CD4-positive, alpha-beta memory T cell (primary cell): ENCODE measurements around the gene WDR45B. TPM values are rescaled to one million over a fixed set of nuclear protein-coding genes. Genes with fewer than 3 reads are reported as not detected.
"Not testable (repeated sequence)": the region's sequence is repeated elsewhere in the genome, so short reads cannot be mapped to it uniquely, and the experiment has no call there.

Source experiments
- CTCF ChIA-PET: fragments of 350-600 bp; sonication (Branson Sonifier 250); formaldehyde crosslinking; loops from one replicate; lab custom pipeline; 2021; ENCODE audit warnings: inconsistent platforms; ENCODE audit not compliant: partially characterized antibody; lab: Charles Lee
- POLR2A ChIA-PET: fragments of 350-600 bp; sonication (Branson Sonifier 250); formaldehyde crosslinking; loops from one replicate; lab custom pipeline; 2021; ENCODE audit not compliant: partially characterized antibody; lab: Charles Lee
- DNase-seq, 5 donors: peaks; one replicate each; pipeline versions ENCODE4 v3.0.0 to v3.0.0-alpha.2; 2020 to 2022; ENCODE audit warnings: mixed read lengths in 1 of 5
- H3K27ac ChIP-seq: one replicate; pipeline ENCODE4 v1.7.0; 2013; ENCODE audit warnings: low read depth, low read length
- H3K27me3 ChIP-seq: 2 replicates; pipeline ENCODE4 v1.7.0; 2013; ENCODE audit warnings: mild to moderate bottlenecking, low read length, moderate library complexity; ENCODE audit not compliant: insufficient read depth
- H3K36me3 ChIP-seq: 2 replicates; pipeline ENCODE4 v1.7.0; 2013; ENCODE audit warnings: mild to moderate bottlenecking, low read length, moderate library complexity; ENCODE audit not compliant: insufficient read depth
- H3K4me1 ChIP-seq: 2 replicates; pipeline ENCODE4 v1.7.0; 2013; ENCODE audit warnings: mild to moderate bottlenecking, low read length, moderate library complexity; ENCODE audit not compliant: insufficient read depth
- H3K4me3 ChIP-seq, 2 donors: one replicate each; pipeline ENCODE4 v1.7.0; 2013; ENCODE audit warnings: low read length in 2 of 2, mild to moderate bottlenecking in 1 of 2
- H3K9me3 ChIP-seq, 2 donors: one replicate each; pipeline ENCODE4 v1.7.0; 2013; ENCODE audit warnings: low read length in 2 of 2, control low read depth in 1 of 2; ENCODE audit not compliant: control insufficient read depth in 1 of 2
- H3K27ac Mint-ChIP-seq, 7 donors: one replicate each; pipeline ENCODE4 v1.8.0; 2020 to 2021; ENCODE audit warnings: mixed read lengths in 7 of 7, mild to moderate bottlenecking in 6 of 7, inconsistent platforms in 3 of 7, moderate library complexity in 3 of 7
- H3K27me3 Mint-ChIP-seq, 2 donors: one replicate each; pipeline ENCODE4 v1.8.0; 2020 to 2021; ENCODE audit warnings: mixed read lengths in 2 of 2
- H3K36me3 Mint-ChIP-seq, 2 donors: one replicate each; pipeline ENCODE4 v1.8.0; 2020 to 2021; ENCODE audit warnings: mixed read lengths in 2 of 2, inconsistent platforms in 1 of 2, mild to moderate bottlenecking in 1 of 2
- H3K4me1 Mint-ChIP-seq, 4 donors: one replicate each; pipeline ENCODE4 v1.8.0; 2020 to 2021; ENCODE audit warnings: mixed read lengths in 4 of 4, mild to moderate bottlenecking in 1 of 4
- H3K4me3 Mint-ChIP-seq, 8 donors: one replicate each; pipeline ENCODE4 v1.8.0; 2020 to 2021; ENCODE audit warnings: mixed read lengths in 8 of 8, mild to moderate bottlenecking in 7 of 8, moderate library complexity in 6 of 8, inconsistent platforms in 3 of 8
- H3K9me3 Mint-ChIP-seq, 8 donors: one replicate each; pipeline ENCODE4 v1.8.0; 2020 to 2021; ENCODE audit warnings: mixed read lengths in 8 of 8, mild to moderate bottlenecking in 5 of 8, inconsistent platforms in 3 of 8, moderate library complexity in 1 of 8
- intact Hi-C: fragments of 100-400 bp; cut with micrococcal nuclease; formaldehyde crosslinking; loops from one replicate; pipeline ENCODE4 v1.15.1; 2023
- polyA plus RNA-seq, 2 donors: library from polyadenylated mRNA; unstranded; fragments of 300-500 nt; fragmentation: Illumina TruSeq; gene quantifications; one replicate each; pipeline ENCODE4 v1.2.3, GENCODE V29; 2021
- total RNA-seq, 2 experiments: library from RNA; stranded (reverse); gene quantifications; one replicate each; pipeline ENCODE4 v1.2.3, GENCODE V29; 2021

The WDR45B gene
- total and polyA plus RNA-seq, 4 experiments from 2014 or later, result 35.1 to 66.7 (median 57.3) TPM

DNA sequence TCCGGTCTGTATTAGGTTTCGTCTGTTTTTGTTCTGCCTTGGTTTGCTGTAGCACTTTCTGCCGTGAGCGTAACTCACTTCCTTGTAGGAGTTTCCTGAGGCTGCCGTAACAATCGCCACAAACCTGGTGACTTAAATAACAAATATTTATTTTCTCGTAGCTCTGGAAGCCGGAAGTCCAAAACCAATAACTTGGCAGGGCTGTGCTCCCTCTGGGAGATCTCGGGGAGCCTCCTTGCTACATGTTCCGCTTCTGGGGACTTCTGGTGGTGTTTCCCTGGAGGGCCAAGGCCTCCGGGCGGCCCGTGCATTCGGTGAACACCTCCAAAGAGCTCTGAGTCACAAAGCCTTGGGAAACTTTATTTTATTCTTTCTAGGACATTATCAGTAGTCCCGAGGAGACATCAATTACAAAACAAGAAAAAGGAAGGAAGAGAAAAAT is 6.8 kb upstream of the WDR45B start:
- H3K4me3 ChIP-seq, result no peak overlapping the region
- POLR2A ChIA-PET, result no interaction called here
- H3K27ac ChIP-seq, result no peak overlapping the region
- H3K4me1 Mint-ChIP-seq, result peaks cover 0 to 4% (median under 1%) of the 10 kb centered on the region in 4 donors
- CTCF ChIA-PET, result no interaction called here
- H3K27ac Mint-ChIP-seq, result peak overlapping the region in 1 of 7 donors; percentile 19
- no peaks in the 10 kb centered on the region for H3K9me3 Mint-ChIP-seq
- no peak overlapping the region for H3K4me3 Mint-ChIP-seq
- H3K27me3 ChIP-seq, result no peaks in the 10 kb centered on the region
- DNase-seq, result no peak
- intact Hi-C loops, result no loop called here
- H3K36me3 ChIP-seq, result no peaks in the 10 kb centered on the region
- no peaks in the 10 kb centered on the region for H3K9me3 ChIP-seq
- H3K27me3 Mint-ChIP-seq, result no peaks in the 10 kb centered on the region
- peaks cover 0 to 10% of the 10 kb centered on the region in 2 donors for H3K36me3 Mint-ChIP-seq
- no peaks in the 10 kb centered on the region for H3K4me1 ChIP-seq

DNA sequence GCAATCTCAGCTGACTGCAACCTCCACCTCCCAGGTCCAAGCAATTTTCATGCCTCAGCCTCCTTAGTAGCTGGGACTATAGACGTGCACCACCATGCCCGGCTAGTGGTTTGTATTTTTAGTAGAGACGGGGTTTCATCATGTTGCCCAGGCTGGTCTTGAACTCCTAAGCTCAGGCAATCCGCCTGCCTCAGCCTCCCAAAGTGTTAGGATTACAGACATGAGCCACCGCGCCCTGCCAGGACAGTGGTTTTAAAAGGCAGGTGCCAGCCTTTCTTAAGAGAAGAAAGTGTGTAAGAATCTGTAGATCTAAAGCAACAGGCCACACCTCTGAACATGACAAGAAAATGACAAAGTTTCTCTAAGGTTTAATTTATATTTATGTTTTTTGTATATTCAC is 6.4 kb upstream of the WDR45B start:
- peak overlapping the region in 1 of 7 donors; percentile 19 for H3K27ac Mint-ChIP-seq
- H3K36me3 ChIP-seq, POLR2A ChIA-PET, H3K27ac ChIP-seq, H3K4me1 ChIP-seq, intact Hi-C loops, H3K9me3 ChIP-seq, DNase-seq, H3K4me3 ChIP-seq, H3K4me3 Mint-ChIP-seq, H3K27me3 ChIP-seq, H3K36me3 Mint-ChIP-seq, H3K27me3 Mint-ChIP-seq, H3K4me1 Mint-ChIP-seq, H3K9me3 Mint-ChIP-seq, CTCF ChIA-PET: not testable (repeated sequence)

DNA sequence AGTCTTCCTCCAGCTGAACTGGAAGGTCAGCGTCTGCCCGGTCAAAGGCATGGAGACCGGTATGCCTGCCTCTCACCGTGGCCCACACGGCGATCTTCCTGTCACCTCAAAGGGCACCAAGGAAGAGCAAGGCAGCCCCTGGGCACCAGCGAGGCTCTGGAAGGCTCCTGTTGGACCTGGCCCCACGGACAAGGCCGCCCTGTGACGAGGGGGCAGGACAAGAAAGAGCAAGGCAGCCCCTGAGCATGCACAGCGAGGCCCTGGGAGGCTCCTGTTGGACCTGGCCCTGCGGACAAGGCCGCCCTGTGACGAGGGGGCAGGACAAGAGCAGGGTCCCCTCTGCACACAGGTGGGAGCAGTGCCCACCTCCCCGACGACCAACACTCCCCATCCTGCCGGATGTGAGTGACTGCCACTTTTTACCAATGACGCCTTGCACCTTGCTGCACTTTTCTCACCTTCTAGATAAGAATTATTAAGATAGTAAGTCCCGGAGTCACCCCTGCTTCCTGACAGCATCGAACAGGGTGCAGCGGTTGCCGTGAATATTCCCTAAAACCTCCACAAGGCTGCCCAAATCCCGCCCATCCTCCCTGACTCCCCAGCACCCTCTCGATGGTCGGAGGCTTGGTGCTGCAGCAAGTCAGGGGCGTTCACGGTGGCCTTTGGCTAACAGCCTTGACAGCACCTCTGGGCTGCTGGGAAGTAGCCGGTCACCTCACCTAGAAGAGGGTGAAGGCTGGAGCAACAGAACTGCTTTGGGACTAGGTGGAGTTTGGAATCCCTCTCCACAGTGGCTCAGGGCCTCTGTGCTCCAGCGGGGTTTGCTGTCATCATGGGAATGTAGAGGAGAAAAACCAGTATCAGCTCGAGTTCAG is 5.6 kb upstream of the WDR45B start:
- no peaks in the 10 kb centered on the region for H3K27me3 Mint-ChIP-seq
- H3K27ac Mint-ChIP-seq, result no peak overlapping the region
- intact Hi-C loops, result no loop called here
- H3K9me3 Mint-ChIP-seq, result peaks cover 0 to 2% (median 0%) of the 10 kb centered on the region in 8 donors
- Histone ChIP-seq H3K27me3 (no peaks in the 10 kb centered on the region), H3K4me3 (no peak overlapping the region), H3K27ac (no peak overlapping the region), H3K4me1 (peaks cover 4% of the 10 kb centered on the region), H3K36me3 (no peaks in the 10 kb centered on the region), H3K9me3 (no peaks in the 10 kb centered on the region)
- H3K4me1 Mint-ChIP-seq, result peaks cover 0 to 4% (median 3%) of the 10 kb centered on the region in 4 donors
- ChIA-PET POLR2A (no interaction called here), CTCF (no interaction called here)
- no peak overlapping the region for H3K4me3 Mint-ChIP-seq
- no peak for DNase-seq
- H3K36me3 Mint-ChIP-seq, result peaks cover 0 to 4% of the 10 kb centered on the region in 2 donors

DNA sequence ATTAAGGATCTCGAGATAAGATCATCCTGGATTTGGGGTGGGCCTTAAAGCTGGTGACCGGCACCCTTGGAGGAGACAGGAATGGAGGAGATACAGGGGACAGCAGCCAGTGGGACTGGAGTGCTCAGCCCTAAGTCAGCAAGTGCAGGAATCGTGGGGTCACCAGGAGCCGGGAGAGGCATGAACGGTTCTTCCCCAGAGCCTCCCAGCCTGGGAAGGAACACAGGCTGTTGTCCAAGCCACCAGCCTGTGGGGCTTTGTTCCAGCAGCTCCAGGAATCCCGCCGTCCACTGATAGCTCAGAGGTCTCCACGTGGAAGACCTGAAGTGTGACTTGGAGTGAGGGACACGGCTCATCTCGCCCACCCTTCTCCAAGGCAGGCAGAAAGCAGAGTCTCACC is 2.5 kb upstream of the WDR45B start:
- no peaks in the 10 kb centered on the region for H3K27me3 Mint-ChIP-seq
- Histone ChIP-seq H3K27ac (no peak overlapping the region), H3K36me3 (no peaks in the 10 kb centered on the region), H3K4me3 (no peak overlapping the region), H3K27me3 (no peaks in the 10 kb centered on the region), H3K4me1 (peaks cover 24% of the 10 kb centered on the region), H3K9me3 (no peaks in the 10 kb centered on the region)
- H3K4me3 Mint-ChIP-seq, result no peak overlapping the region
- CTCF ChIA-PET, result no interaction called here
- H3K27ac Mint-ChIP-seq, result peak overlapping the region in 3 of 7 donors; percentile 41 to 90 (median 87)
- POLR2A ChIA-PET, result interaction anchor here (1.8 kb wide), 1 partner anchor 47 kb away, joined by 4 read pairs; no protein-coding TSS in a partner anchor
- intact Hi-C loops, result no loop called here
- H3K36me3 Mint-ChIP-seq, result peaks cover 0 to 3% of the 10 kb centered on the region in 2 donors
- no peak for DNase-seq
- H3K4me1 Mint-ChIP-seq, result peaks cover 7 to 24% (median 13%) of the 10 kb centered on the region in 4 donors
- H3K9me3 Mint-ChIP-seq, result peaks cover 0 to 2% (median 0%) of the 10 kb centered on the region in 8 donors

DNA sequence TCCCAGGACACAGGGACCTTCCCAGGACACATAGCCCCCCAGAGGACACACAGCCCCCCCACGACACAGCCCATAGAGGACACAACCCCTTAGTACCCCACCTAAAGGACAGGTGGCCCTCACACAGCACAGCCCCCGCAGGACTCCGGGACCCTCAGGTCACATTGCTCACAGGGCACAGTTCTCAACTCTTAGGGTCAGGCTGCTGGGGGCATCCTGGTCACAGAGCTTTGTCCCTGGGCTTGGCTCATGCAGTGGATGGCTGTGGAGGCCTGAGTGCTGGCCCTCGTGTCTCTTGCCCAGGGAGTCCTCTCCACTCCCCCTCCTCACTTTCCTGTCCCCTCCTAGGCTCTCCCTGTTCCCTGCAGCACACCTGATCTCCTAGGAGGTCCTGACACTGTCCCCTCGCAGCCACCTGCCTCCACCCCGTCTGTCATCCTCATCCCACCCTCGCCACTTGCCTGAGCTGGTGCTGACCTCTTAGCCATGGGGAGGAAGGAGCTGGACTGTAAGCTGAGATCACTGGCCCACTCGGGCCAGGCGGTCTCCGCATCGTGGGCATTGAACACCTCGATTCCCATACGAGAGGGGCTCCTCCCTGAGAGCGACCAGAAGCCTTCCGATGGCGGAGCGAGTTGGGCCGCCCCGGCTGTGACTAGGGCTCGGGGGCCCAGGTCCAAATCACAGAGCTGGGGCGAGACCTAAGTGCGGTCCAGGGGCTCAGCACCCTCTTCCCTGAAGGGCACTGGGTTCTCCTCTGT is 1.4 kb upstream of the WDR45B start:
- intact Hi-C loops, result loop anchor here (2.0 kb wide), 2 partner anchors 49 to 57 kb away; partner anchors contain the start of gene RAB40B
- Mint-ChIP-seq H3K36me3 (peaks cover 0 to 5% of the 10 kb centered on the region in 2 donors), H3K4me3 (peak overlapping the region; percentile 45 to 66 (median 56)), H3K27ac (peak overlapping the region; percentile 41 to 91 (median 79)), H3K4me1 (peaks cover 13 to 33% (median 18%) of the 10 kb centered on the region in 4 donors), H3K27me3 (no peaks in the 10 kb centered on the region), H3K9me3 (peaks cover 0 to 2% (median 0%) of the 10 kb centered on the region in 8 donors)
- ChIA-PET CTCF (no interaction called here), POLR2A (interaction anchor here (1.8 kb wide), 1 partner anchor 48 kb away, joined by 4 read pairs; no protein-coding TSS in a partner anchor)
- Histone ChIP-seq H3K9me3 (no peaks in the 10 kb centered on the region), H3K27ac (peak overlapping the region; percentile 7), H3K4me1 (peaks cover 30% of the 10 kb centered on the region), H3K27me3 (no peaks in the 10 kb centered on the region), H3K4me3 (no peak overlapping the region), H3K36me3 (no peaks in the 10 kb centered on the region)
- DNase-seq, result no peak

GRCh38 chr17:82648742-82649331 is 593 bp upstream of the WDR45B start:
- no peaks in the 10 kb centered on the region for H3K27me3 Mint-ChIP-seq
- Histone ChIP-seq H3K36me3 (peaks cover 8% of the 10 kb centered on the region), H3K4me1 (peaks cover 30% of the 10 kb centered on the region), H3K9me3 (no peaks in the 10 kb centered on the region), H3K27me3 (no peaks in the 10 kb centered on the region), H3K4me3 (no peak overlapping the region), H3K27ac (peak overlapping the region; percentile 7)
- H3K36me3 Mint-ChIP-seq, result peaks cover 2 to 10% of the 10 kb centered on the region in 2 donors
- CTCF ChIA-PET, result no interaction called here
- H3K9me3 Mint-ChIP-seq, result peaks cover 0 to 2% (median 0%) of the 10 kb centered on the region in 8 donors
- peak in 4 of 5 donors; percentile 36 to 67 (median 46) for DNase-seq
- H3K4me3 Mint-ChIP-seq, result peak overlapping the region in 6 of 8 donors; percentile 15 to 75 (median 48)
- H3K27ac Mint-ChIP-seq, result peak overlapping the region in 3 of 7 donors; percentile 63 to 91 (median 78)
- POLR2A ChIA-PET, result interaction anchor here (1.8 kb wide), 1 partner anchor 49 kb away, joined by 4 read pairs; no protein-coding TSS in a partner anchor
- peaks cover 14 to 37% (median 23%) of the 10 kb centered on the region in 4 donors for H3K4me1 Mint-ChIP-seq
- intact Hi-C loops, result loop anchor here (1.0 to 2.0 kb wide), 4 partner anchors 50 to 231 kb away; partner anchors contain the start of genes HEXD, OGFOD3, RAB40B and TBCD
